Lower lobe of right lung (tissue), 2 donors: ENCODE results near the gene FRMD3. TPM values are rescaled to one million over a fixed set of nuclear protein-coding genes. Genes with fewer than 3 reads are reported as not detected.

Experiments used
- ATAC-seq, 2 donors: fragments of 200-7000 bp; cut with Tn5 transposase; one replicate each; pipeline ENCODE4 v1.9.1; 2020 to 2022; ENCODE audit warnings: mild to moderate bottlenecking in 2 of 2, moderate library complexity in 2 of 2
- DNase-seq: peaks from one replicate; pipeline ENCODE4 v3.0.0-alpha.2; 2020
- H3K27ac ChIP-seq: fragments of 200-600 bp; one replicate; pipeline ENCODE4 v1.8.0; 2022
- H3K27me3 ChIP-seq: fragments of 200-600 bp; one replicate; pipeline ENCODE4 v1.8.0; 2022; ENCODE audit warnings: low read depth
- H3K36me3 ChIP-seq: fragments of 200-600 bp; one replicate; pipeline ENCODE4 v1.8.0; 2022; ENCODE audit warnings: mild to moderate bottlenecking
- H3K4me1 ChIP-seq: fragments of 200-600 bp; one replicate; pipeline ENCODE4 v1.8.0; 2022
- H3K4me3 ChIP-seq: fragments of 200-600 bp; one replicate; pipeline ENCODE4 v1.8.0; 2022; ENCODE audit warnings: mild to moderate bottlenecking
- H3K9me3 ChIP-seq: fragments of 200-600 bp; one replicate; pipeline ENCODE4 v1.8.0; 2022
- intact Hi-C: fragments of 100-400 bp; cut with DNase I; formaldehyde crosslinking; loops from one replicate; pipeline ENCODE4 v1.11.0; 2022
- total RNA-seq: library from RNA; stranded (reverse); fragmentation: NEBNext Ultra II Directional; extraction: Animal tissue kit (Norgen Biotek cat#: 25700); gene quantifications from one replicate; pipeline ENCODE4 v1.2.1, GENCODE V29; 2021
- TF ChIP-seq, protein P1 (sequence below): fragments of 200-600 bp; IDR thresholded peaks from one replicate; pipeline ENCODE4 v1.8.0; 2022; ENCODE audit warnings: antibody characterized with exemption, mild to moderate bottlenecking
- donor health status: DM: no; HTN: yes; CAD: no; lungs with severe emphysema.

Gene FRMD3
- total RNA-seq, 1 donor from 2014 or later: 9.7 TPM

DNA sequence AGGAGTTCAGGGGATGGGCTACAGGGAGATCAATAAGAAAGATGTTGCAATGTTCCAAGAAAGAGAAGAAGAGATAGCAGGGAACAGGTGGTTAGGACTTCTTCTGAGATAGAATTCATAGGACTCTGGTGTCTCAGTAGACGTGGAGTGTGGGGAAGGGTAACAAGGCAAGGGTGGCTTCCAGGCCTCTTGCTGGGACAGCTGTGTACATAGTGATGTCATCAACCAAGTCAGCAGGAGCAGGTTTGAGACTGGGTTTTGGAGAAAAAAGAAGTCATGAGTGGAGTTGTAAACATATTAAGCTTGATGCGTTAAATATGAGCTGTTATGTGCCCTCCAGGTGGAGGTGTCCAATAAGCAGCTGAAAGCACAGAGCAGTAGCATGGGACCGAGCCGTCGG, 263.4 kb downstream of the FRMD3 start:
- ATAC-seq (no peak), DNase-seq (no peak)
- H3K9me3 ChIP-seq: no peaks in the 10 kb centered on the region
- H3K4me3 ChIP-seq: no peak overlapping the region
- no peak overlapping the region for H3K27ac ChIP-seq
- TF ChIP-seq, protein P1, sequence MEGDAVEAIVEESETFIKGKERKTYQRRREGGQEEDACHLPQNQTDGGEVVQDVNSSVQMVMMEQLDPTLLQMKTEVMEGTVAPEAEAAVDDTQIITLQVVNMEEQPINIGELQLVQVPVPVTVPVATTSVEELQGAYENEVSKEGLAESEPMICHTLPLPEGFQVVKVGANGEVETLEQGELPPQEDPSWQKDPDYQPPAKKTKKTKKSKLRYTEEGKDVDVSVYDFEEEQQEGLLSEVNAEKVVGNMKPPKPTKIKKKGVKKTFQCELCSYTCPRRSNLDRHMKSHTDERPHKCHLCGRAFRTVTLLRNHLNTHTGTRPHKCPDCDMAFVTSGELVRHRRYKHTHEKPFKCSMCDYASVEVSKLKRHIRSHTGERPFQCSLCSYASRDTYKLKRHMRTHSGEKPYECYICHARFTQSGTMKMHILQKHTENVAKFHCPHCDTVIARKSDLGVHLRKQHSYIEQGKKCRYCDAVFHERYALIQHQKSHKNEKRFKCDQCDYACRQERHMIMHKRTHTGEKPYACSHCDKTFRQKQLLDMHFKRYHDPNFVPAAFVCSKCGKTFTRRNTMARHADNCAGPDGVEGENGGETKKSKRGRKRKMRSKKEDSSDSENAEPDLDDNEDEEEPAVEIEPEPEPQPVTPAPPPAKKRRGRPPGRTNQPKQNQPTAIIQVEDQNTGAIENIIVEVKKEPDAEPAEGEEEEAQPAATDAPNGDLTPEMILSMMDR: no peak
- intact Hi-C loops: no loop called here
- no peaks in the 10 kb centered on the region for H3K27me3 ChIP-seq
- no peaks in the 10 kb centered on the region for H3K36me3 ChIP-seq
- no peaks in the 10 kb centered on the region for H3K4me1 ChIP-seq

DNA sequence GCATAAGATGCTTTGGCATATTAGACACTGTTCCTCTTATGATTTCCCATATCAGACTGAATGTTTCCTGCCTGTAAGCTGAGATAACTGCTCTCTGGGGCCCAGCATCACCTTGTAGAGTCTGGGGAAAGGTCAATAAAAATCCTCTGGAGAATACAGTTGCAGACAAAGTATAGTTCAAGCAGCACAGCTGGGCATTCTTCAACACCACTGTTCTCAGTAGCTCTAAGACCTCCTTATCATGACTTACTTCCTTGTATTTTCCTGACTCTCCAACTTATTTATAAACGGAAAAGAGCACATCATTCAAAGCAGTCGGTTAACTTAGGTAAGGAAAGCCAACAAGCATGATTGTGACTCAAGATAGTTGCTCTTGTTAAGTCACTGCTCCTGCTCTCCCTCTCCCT, 266.5 kb downstream of the FRMD3 start:
- intact Hi-C loops: no loop called here

DNA sequence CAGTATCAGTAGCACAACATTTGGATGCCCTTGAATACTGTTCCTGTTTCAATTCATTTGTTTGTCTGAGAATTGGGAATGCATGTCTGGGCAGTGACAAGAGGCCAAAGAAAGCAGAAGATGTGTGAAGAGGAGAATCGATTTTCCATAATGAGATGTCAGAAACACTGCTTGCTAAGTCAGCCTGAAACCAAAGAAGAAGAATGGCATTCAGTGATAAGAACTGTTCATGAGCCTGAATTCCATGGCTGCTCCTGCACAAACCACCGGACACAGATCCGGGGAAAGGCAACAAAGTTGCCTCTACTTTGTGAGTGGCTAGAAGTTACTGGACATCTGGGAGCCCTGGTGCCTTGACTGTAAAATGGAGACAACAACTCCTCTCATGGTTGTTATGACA, 268.1 kb downstream of the FRMD3 start:
- intact Hi-C loops: no loop called here
- Histone ChIP-seq H3K27ac (no peak overlapping the region), H3K27me3 (no peaks in the 10 kb centered on the region), H3K36me3 (no peaks in the 10 kb centered on the region), H3K4me3 (no peak overlapping the region), H3K9me3 (no peaks in the 10 kb centered on the region), H3K4me1 (no peaks in the 10 kb centered on the region)
- TF ChIP-seq, protein P1: no peak
- DNase-seq (no peak), ATAC-seq (no peak)

More for the DNA sequence above, 266.5 kb downstream of the FRMD3 start:
- Histone ChIP-seq H3K27me3 (no peaks in the 10 kb centered on the region), H3K4me1 (no peaks in the 10 kb centered on the region), H3K9me3 (no peaks in the 10 kb centered on the region), H3K27ac (no peak overlapping the region), H3K4me3 (no peak overlapping the region), H3K36me3 (no peaks in the 10 kb centered on the region)
- ATAC-seq (no peak), DNase-seq (no peak)
- TF ChIP-seq, protein P1: no peak

DNA sequence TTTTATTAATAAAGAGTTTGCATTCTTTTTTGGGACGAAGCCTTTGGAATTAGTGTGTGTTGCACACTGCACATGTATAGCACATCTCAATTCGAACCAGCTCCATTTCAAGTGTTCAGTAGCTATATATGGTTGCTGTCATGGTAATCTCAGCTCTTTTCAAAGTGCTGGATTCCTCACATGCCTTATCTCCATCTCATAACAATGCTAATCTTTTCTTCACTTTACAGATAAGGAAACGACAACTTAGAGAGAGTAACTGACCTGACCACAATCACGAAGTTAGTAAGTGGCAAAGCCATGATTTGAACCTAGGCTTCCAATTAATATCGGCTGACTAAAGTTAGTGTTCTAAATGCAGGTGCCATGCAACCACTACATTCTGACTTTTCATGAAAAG, 270.5 kb downstream of the FRMD3 start:
- Histone ChIP-seq H3K9me3 (no peaks in the 10 kb centered on the region), H3K4me1 (no peaks in the 10 kb centered on the region), H3K4me3 (no peak overlapping the region), H3K36me3 (no peaks in the 10 kb centered on the region), H3K27ac (no peak overlapping the region), H3K27me3 (no peaks in the 10 kb centered on the region)
- no peak for DNase-seq
- intact Hi-C loops: no loop called here
- no peak for ATAC-seq
- TF ChIP-seq, protein P1: no peak

DNA sequence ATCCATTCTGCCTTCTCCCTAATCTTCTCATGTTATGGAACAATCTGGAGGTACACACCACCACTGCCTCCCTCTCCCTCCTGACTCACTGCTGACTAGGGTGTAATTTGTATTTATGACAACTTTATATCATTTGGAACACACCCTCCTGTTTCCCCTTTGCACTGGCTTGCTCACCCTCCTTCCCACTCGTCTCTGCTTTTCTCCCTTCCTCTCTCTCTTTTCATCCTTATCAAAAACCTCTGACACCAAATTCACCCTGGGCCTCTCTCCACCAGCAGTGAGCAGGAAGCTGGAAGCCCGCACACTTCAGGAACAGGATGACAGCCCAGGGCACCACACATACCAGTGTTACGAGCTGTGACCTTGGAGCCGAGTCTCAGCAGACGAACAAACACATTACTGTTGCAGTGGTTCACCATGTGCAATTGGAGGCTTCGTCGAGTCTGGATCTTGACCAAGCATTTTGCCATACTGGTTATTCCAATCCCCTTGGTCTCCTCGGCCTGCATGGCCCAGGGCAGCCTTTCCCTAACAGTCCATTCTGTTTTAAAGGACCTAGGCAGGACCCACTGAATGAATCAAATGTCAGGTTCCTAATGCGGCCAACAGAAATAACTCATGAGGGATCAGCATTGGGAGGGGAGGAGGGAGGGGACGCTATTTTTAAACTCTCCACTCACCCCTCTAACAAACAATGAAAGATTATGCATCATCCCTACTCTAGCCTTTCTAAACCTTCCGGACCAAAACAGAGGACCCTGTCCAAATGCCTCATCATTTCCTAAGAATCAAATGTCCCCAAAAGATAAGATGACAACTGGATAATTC, 271.3 kb downstream of the FRMD3 start:
- no peak for ATAC-seq

More for the DNA sequence above, 271.3 kb downstream of the FRMD3 start:
- no peak for DNase-seq
- no peak overlapping the region for H3K4me3 ChIP-seq
- no peaks in the 10 kb centered on the region for H3K4me1 ChIP-seq
- no peak overlapping the region for H3K27ac ChIP-seq
- no peaks in the 10 kb centered on the region for H3K9me3 ChIP-seq
- intact Hi-C loops: no loop called here
- no peaks in the 10 kb centered on the region for H3K36me3 ChIP-seq
- TF ChIP-seq, protein P1: no peak
- H3K27me3 ChIP-seq: no peaks in the 10 kb centered on the region
